SK-N-SH treated with all-trans-retinoic acid at 6 μM for 48 hours (cell line): ENCODE data around the gene TFAM.

ENCODE experiments used
- ARNTL ChIP-seq: fragments of 450-650 bp; formaldehyde crosslinking; IDR thresholded peaks from 2 replicates; pipeline ENCODE4 v1.5.0; 2020; ENCODE audit warnings: low read depth, mild to moderate bottlenecking, moderate library complexity, borderline replicate concordance
- CREB5 ChIP-seq: fragments of 250-450 bp; sonication (Bioruptor Pico); IDR thresholded peaks from 2 replicates; pipeline ENCODE4 v1.5.1; 2020; ENCODE audit warnings: low read depth, mild to moderate bottlenecking, moderate library complexity
- ESRRG ChIP-seq: fragments of 250-450 bp; sonication (Bioruptor Pico); IDR thresholded peaks from 2 replicates; pipeline ENCODE4 v1.6.1; 2021; ENCODE audit warnings: mild to moderate bottlenecking
- POU6F1 ChIP-seq: fragments of 250-450 bp; sonication (Bioruptor Pico); IDR thresholded peaks from 2 replicates; pipeline ENCODE4 v1.8.0; 2021; ENCODE audit warnings: low read depth, mild to moderate bottlenecking, moderate library complexity, borderline replicate concordance
- PPARA ChIP-seq: fragments of 250-450 bp; sonication (Bioruptor Pico); IDR thresholded peaks from 2 replicates; pipeline ENCODE4 v1.5.0; 2020; ENCODE audit warnings: mild to moderate bottlenecking, borderline replicate concordance
- RARB ChIP-seq: fragments of 250-450 bp; sonication (Bioruptor Pico); IDR thresholded peaks from 2 replicates; pipeline ENCODE4 v1.8.0; 2021; ENCODE audit warnings: mild to moderate bottlenecking, moderate library complexity
- TCF4 ChIP-seq: fragments of 250-450 bp; sonication (Bioruptor Pico); IDR thresholded peaks from 2 replicates; pipeline ENCODE4 v1.8.0; 2021; ENCODE audit warnings: mild to moderate bottlenecking, moderate library complexity, borderline replicate concordance
- TOX ChIP-seq: fragments of 250-450 bp; sonication (Bioruptor Pico); IDR thresholded peaks from 2 replicates; pipeline ENCODE4 v1.8.0; 2021; ENCODE audit warnings: mild to moderate bottlenecking, moderate library complexity, borderline replicate concordance
- ZFP3 ChIP-seq: fragments of 250-450 bp; sonication (Bioruptor Pico); IDR thresholded peaks from 2 replicates; pipeline ENCODE4 v1.5.0; 2020; ENCODE audit warnings: mild to moderate bottlenecking, moderate library complexity
- ZNF70 ChIP-seq: fragments of 450-650 bp; formaldehyde crosslinking; IDR thresholded peaks from 2 replicates; pipeline ENCODE4 v1.5.0; 2020; ENCODE audit warnings: mild to moderate bottlenecking, moderate library complexity
- ZNF8 ChIP-seq: fragments of 450-650 bp; formaldehyde crosslinking; IDR thresholded peaks from 2 replicates; pipeline ENCODE4 v1.5.0; 2020; ENCODE audit warnings: mild to moderate bottlenecking, moderate library complexity
- TF ChIP-seq, protein P1 (sequence below): fragments of 250-450 bp; sonication (Bioruptor Pico); IDR thresholded peaks from 2 replicates; pipeline ENCODE4 v1.8.0; 2020; ENCODE audit warnings: mild to moderate bottlenecking, moderate library complexity, borderline replicate concordance

GRCh38 chr10:58351616-58352578 lies 33.3 kb upstream of the TFAM start:
- TF ChIP-seq, protein P1, sequence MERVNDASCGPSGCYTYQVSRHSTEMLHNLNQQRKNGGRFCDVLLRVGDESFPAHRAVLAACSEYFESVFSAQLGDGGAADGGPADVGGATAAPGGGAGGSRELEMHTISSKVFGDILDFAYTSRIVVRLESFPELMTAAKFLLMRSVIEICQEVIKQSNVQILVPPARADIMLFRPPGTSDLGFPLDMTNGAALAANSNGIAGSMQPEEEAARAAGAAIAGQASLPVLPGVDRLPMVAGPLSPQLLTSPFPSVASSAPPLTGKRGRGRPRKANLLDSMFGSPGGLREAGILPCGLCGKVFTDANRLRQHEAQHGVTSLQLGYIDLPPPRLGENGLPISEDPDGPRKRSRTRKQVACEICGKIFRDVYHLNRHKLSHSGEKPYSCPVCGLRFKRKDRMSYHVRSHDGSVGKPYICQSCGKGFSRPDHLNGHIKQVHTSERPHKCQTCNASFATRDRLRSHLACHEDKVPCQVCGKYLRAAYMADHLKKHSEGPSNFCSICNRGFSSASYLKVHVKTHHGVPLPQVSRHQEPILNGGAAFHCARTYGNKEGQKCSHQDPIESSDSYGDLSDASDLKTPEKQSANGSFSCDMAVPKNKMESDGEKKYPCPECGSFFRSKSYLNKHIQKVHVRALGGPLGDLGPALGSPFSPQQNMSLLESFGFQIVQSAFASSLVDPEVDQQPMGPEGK = no peak
- TF ChIP-seq POU6F1 (no peak), PPARA (CRISPR knock-in tag) (no peak), TOX (CRISPR knock-in tag) (no peak), ZNF70 (CRISPR knock-in tag) (no peak), ESRRG (CRISPR knock-in tag) (no peak), ZNF8 (no peak), CREB5 (no peak), RARB (CRISPR knock-in tag) (no peak), ARNTL (CRISPR knock-in tag) (no peak), ZFP3 (no peak), TCF4 (no peak)
